ENCODE measurements around the gene KAZN. TPM values are rescaled to one million over a fixed set of nuclear protein-coding genes. Genes with fewer than 3 reads are reported as not detected.

Gene KAZN
- total and polyA plus RNA-seq, 2 donors (not counting 1 experiment from before 2014, with no cell fraction given): 3.4 to 5.0 TPM

- Histone ChIP-seq H3K79me2 (ENCODE audit: control insufficient read depth, insufficient read depth, low read length) (no peaks in the 10 kb centered on the region), H3K9ac (ENCODE audit: insufficient read depth, low read length) (no peak overlapping the region), H3K4me3 (replicated peaks in 1 of 4; ENCODE audit: control extremely low read depth in 1 of 4, insufficient read depth in 1 of 4, low read depth in 3 of 4, low read length in 4 of 4) (no peak overlapping the region), H3K4me1 (ENCODE audit: control insufficient read depth, extremely low read depth, insufficient read depth, low read length) (no peaks in the 10 kb centered on the region), H3K36me3 (ENCODE audit: control insufficient read depth, insufficient read depth, low read length) (no peaks in the 10 kb centered on the region), H3K9me3 (ENCODE audit: control insufficient read depth, insufficient read depth, low read depth, low read length) (no peaks in the 10 kb centered on the region), H3K27me3 (ENCODE audit: control insufficient read depth, insufficient read depth, low read length) (no peaks in the 10 kb centered on the region), H3K27ac (ENCODE audit: insufficient read depth, low read length) (no peak overlapping the region), H4K20me1 (ENCODE audit: control insufficient read depth, extremely low read depth, insufficient read depth, low read length) (no peaks in the 10 kb centered on the region), H2AFZ (ENCODE audit: low read length) (no peak overlapping the region), H3K4me2 (ENCODE audit: extremely low read depth, insufficient read depth, low read length) (no peak overlapping the region)
- DNase-seq (ENCODE audit: low read depth in 2 of 2): no peak
- TF ChIP-seq EZH2 (IDR thresholded peaks at IDR 0.05; ENCODE audit: low read length, missing control alignments): no peak
- TF ChIP-seq CTCF (conservative IDR thresholded peaks at IDR 0.05 in 1 of 2, IDR thresholded peaks at IDR 0.05 in 1 of 2; ENCODE audit: low read depth in 1 of 2, low read length in 2 of 2): no peak
Measured at GRCh38 chr1:14629363-14630014, 31.0 kb downstream of the KAZN start.

GRCh38 chr1:14630986-14631385 is 32.5 kb downstream of the KAZN start:
- Histone ChIP-seq H3K9ac (ENCODE audit: insufficient read depth, low read length) (no peak overlapping the region), H3K36me3 (ENCODE audit: control insufficient read depth, insufficient read depth, low read length) (no peaks in the 10 kb centered on the region), H3K9me3 (ENCODE audit: control insufficient read depth, insufficient read depth, low read depth, low read length) (no peaks in the 10 kb centered on the region), H3K4me3 (replicated peaks in 1 of 4; ENCODE audit: control extremely low read depth in 1 of 4, insufficient read depth in 1 of 4, low read depth in 3 of 4, low read length in 4 of 4) (no peak overlapping the region), H3K4me1 (ENCODE audit: control insufficient read depth, extremely low read depth, insufficient read depth, low read length) (no peaks in the 10 kb centered on the region), H2AFZ (ENCODE audit: low read length) (no peak overlapping the region), H3K27me3 (ENCODE audit: control insufficient read depth, insufficient read depth, low read length) (no peaks in the 10 kb centered on the region), H4K20me1 (ENCODE audit: control insufficient read depth, extremely low read depth, insufficient read depth, low read length) (no peaks in the 10 kb centered on the region), H3K79me2 (ENCODE audit: control insufficient read depth, insufficient read depth, low read length) (no peaks in the 10 kb centered on the region), H3K27ac (ENCODE audit: insufficient read depth, low read length) (no peak overlapping the region), H3K4me2 (ENCODE audit: extremely low read depth, insufficient read depth, low read length) (no peak overlapping the region)
- TF ChIP-seq EZH2 (IDR thresholded peaks at IDR 0.05; ENCODE audit: low read length, missing control alignments): no peak
- TF ChIP-seq CTCF (conservative IDR thresholded peaks at IDR 0.05 in 1 of 2, IDR thresholded peaks at IDR 0.05 in 1 of 2; ENCODE audit: low read depth in 1 of 2, low read length in 2 of 2): no peak
- DNase-seq (ENCODE audit: low read depth in 2 of 2): no peak

GRCh38 chr1:14631421-14631820 is 32.9 kb downstream of the KAZN start:
- no peak for DNase-seq (ENCODE audit: low read depth in 2 of 2)
- Histone ChIP-seq H3K4me1 (ENCODE audit: control insufficient read depth, extremely low read depth, insufficient read depth, low read length) (no peaks in the 10 kb centered on the region), H3K36me3 (ENCODE audit: control insufficient read depth, insufficient read depth, low read length) (no peaks in the 10 kb centered on the region), H3K79me2 (ENCODE audit: control insufficient read depth, insufficient read depth, low read length) (no peaks in the 10 kb centered on the region), H3K27me3 (ENCODE audit: control insufficient read depth, insufficient read depth, low read length) (no peaks in the 10 kb centered on the region), H4K20me1 (ENCODE audit: control insufficient read depth, extremely low read depth, insufficient read depth, low read length) (no peaks in the 10 kb centered on the region), H3K4me2 (ENCODE audit: extremely low read depth, insufficient read depth, low read length) (no peak overlapping the region), H3K4me3 (replicated peaks in 1 of 4; ENCODE audit: control extremely low read depth in 1 of 4, insufficient read depth in 1 of 4, low read depth in 3 of 4, low read length in 4 of 4) (no peak overlapping the region), H3K9me3 (ENCODE audit: control insufficient read depth, insufficient read depth, low read depth, low read length) (no peaks in the 10 kb centered on the region), H3K27ac (ENCODE audit: insufficient read depth, low read length) (no peak overlapping the region), H3K9ac (ENCODE audit: insufficient read depth, low read length) (no peak overlapping the region), H2AFZ (ENCODE audit: low read length) (no peak overlapping the region)
- TF ChIP-seq EZH2 (IDR thresholded peaks at IDR 0.05; ENCODE audit: low read length, missing control alignments) (no peak), CTCF (conservative IDR thresholded peaks at IDR 0.05 in 1 of 2, IDR thresholded peaks at IDR 0.05 in 1 of 2; ENCODE audit: low read depth in 1 of 2, low read length in 2 of 2) (no peak)

All from fibroblast of lung (primary cell).